H1 (cell line): Measurements from ENCODE around the gene ERAP2. TPM values are rescaled to one million over a fixed set of nuclear protein-coding genes. Genes with fewer than 3 reads are reported as not detected.

ENCODE experiments used
- ASH2L ChIP-seq: fragments of 200-600, 300-600 bp; sonication (generic); IDR thresholded peaks from one replicate; pipeline ENCODE4 v1.7.1; 2017; ENCODE audit warnings: low read length
- CREB1 ChIP-seq: IDR thresholded peaks from 2 replicates; pipeline ENCODE4 v1.6.1; 2012; ENCODE audit warnings: inconsistent platforms
- FOSL1 ChIP-seq: IDR thresholded peaks from 2 replicates; pipeline ENCODE4 v1.6.1; 2011; ENCODE audit warnings: mild to moderate bottlenecking, low read depth, low read length, moderate library complexity; ENCODE audit not compliant: insufficient read depth
- GABPA ChIP-seq: IDR thresholded peaks from 2 replicates; pipeline ENCODE4 v1.6.1; 2011; ENCODE audit warnings: mild to moderate bottlenecking, low read length, moderate library complexity, borderline replicate concordance; ENCODE audit not compliant: insufficient read depth
- POLR2A ChIP-seq, 2 experiments: IDR thresholded peaks; 1 replicate in 1 of 2; 2 replicates in 1 of 2; pipeline ENCODE4 v1.6.1; 2011; ENCODE audit warnings: low read depth in 2 of 2, low read length in 2 of 2, mild to moderate bottlenecking in 2 of 2; ENCODE audit errors: control extremely low read depth in 1 of 2
- POLR2AphosphoS5 ChIP-seq: IDR thresholded peaks from 2 replicates; pipeline ENCODE4 v1.6.1; 2011; ENCODE audit warnings: low read depth, low read length
- POU5F1 ChIP-seq: IDR thresholded peaks from 2 replicates; pipeline ENCODE4 v1.6.1; 2011; ENCODE audit warnings: low read depth, mild to moderate bottlenecking, low read length, moderate library complexity
- RBBP5 ChIP-seq: IDR thresholded peaks from 2 replicates; pipeline ENCODE4 v1.7.1; 2012; ENCODE audit warnings: low read depth, mild to moderate bottlenecking, inconsistent platforms, low read length, moderate library complexity, borderline replicate concordance
- polyA plus RNA-seq, 7 experiments: library from polyadenylated mRNA; depleted of rRNA in 3 of 7; stranded (reverse) in 5 of 7; unstranded in 2 of 7; fragments of >200 nt in 5 of 7; fragments of 200-250 nt in 2 of 7; gene quantifications; 1 replicate in 5 of 7; 2 replicates in 1 of 7; 4 replicates in 1 of 7; pipeline versions ENCODE4 v1.2.1 to v1.2.3, GENCODE V29; 2011 to 2013; ENCODE audit warnings: missing spikeins in 2 of 7, mixed read lengths in 2 of 7
- total RNA-seq: library from RNA; stranded (reverse); fragmentation: NEBNext Ultra II Directional; extraction: Animal tissue kit (Norgen Biotek cat#: 25700); gene quantifications from 2 replicates; pipeline ENCODE4 v1.2.1, GENCODE V29; 2021

The ERAP2 gene
- total and polyA plus RNA-seq, 2 of the 8 experiments (the other 6 are each of a cell fraction or from before 2014, with no cell fraction given): 0.14 TPM; not detected in 1

DNA sequence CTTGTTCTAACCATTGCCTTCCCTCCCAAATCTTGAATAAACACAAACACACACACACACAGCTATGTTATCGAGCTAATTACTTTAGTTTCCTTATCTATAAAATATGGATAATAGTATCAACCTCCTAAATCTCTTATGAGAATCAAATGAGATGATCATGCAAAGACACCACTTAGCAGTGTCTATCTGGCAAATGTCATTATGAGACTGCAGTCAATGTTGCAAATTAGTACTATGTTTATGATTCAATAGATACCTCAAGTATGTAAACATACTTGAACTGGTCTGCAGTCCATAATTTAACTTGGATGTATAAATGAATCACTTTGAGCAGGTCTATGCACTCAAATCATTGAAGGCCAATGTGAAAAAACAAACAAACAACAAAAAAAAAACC, 22.2 kb upstream of the ERAP2 start (continued):
- TF ChIP-seq RBBP5 (no peak), CREB1 (no peak), POLR2AphosphoS5 (no peak), POU5F1 (no peak), GABPA (no peak), FOSL1 (no peak), ASH2L (no peak), POLR2A (IDR thresholded peaks at IDR 0.05; ENCODE audit: control extremely low read depth in 1 of 2, low read depth in 2 of 2, low read length in 2 of 2) (no peak)
- TF ChIP-seq, all 59 proteins: peak for 0
